HEK293T (cell line): ENCODE data around the gene MGAT1.
"Not testable (repeated sequence)": the region's sequence is repeated elsewhere in the genome, so short reads cannot be mapped to it uniquely, and the experiment has no call there.

Experiments
- CTCF ChIA-PET: fragments of 350-600 bp; formaldehyde crosslinking; extraction: SDS; loops from one replicate; lab custom pipeline; 2021; ENCODE audit warnings: antibody characterized with exemption, inconsistent platforms; lab: Yijun Ruan, JAX
- POLR2A ChIA-PET: fragments of 350-600 bp; formaldehyde crosslinking; extraction: SDS; loops from one replicate; lab custom pipeline; 2020; ENCODE audit warnings: antibody characterized with exemption, inconsistent platforms; lab: Yijun Ruan, JAX
- DNase-seq: peaks from one replicate; pipeline ENCODE4 v3.0.0; 2012; ENCODE audit warnings: mixed read lengths; ENCODE audit errors: extremely low spot score
- ARNT ChIP-seq: fragments of 450-650 bp; IDR thresholded peaks from 2 replicates; pipeline ENCODE4 v1.6.1; 2017; ENCODE audit warnings: mild to moderate bottlenecking
- BHLHE40 ChIP-seq: fragments of 450-650 bp; IDR thresholded peaks from 2 replicates; pipeline ENCODE4 v1.6.1; 2016; ENCODE audit warnings: mild to moderate bottlenecking, moderate library complexity, borderline replicate concordance
- CTBP1 ChIP-seq: fragments of 450-650 bp; IDR thresholded peaks from 2 replicates; pipeline ENCODE4 v1.6.1; 2016; ENCODE audit warnings: borderline replicate concordance
- ELF4 ChIP-seq: fragments of 450-650 bp; IDR thresholded peaks from 2 replicates; pipeline ENCODE4 v1.6.1; 2017; ENCODE audit warnings: antibody characterized with exemption
- FOXA1 ChIP-seq: fragments of 450-650 bp; IDR thresholded peaks from 2 replicates; pipeline ENCODE4 v1.6.1; 2016; ENCODE audit warnings: mild to moderate bottlenecking
- FOXK2 ChIP-seq: fragments of 450-650 bp; IDR thresholded peaks from 2 replicates; pipeline ENCODE4 v1.6.1; 2016; ENCODE audit warnings: mild to moderate bottlenecking
- FOXM1 ChIP-seq: fragments of 450-650 bp; IDR thresholded peaks from 2 replicates; pipeline ENCODE4 v1.6.1; 2017; ENCODE audit warnings: mild to moderate bottlenecking, borderline replicate concordance
- HDGF ChIP-seq: fragments of 450-650 bp; IDR thresholded peaks from 2 replicates; pipeline ENCODE4 v1.6.1; 2017; ENCODE audit warnings: antibody characterized with exemption, borderline replicate concordance
- L3MBTL2 ChIP-seq: fragments of 450-650 bp; conservative IDR thresholded peaks from 2 replicates; pipeline ENCODE4 v1.6.1; 2016; ENCODE audit warnings: mild to moderate bottlenecking
- LEF1 ChIP-seq: fragments of 450-650 bp; IDR thresholded peaks from 2 replicates; pipeline ENCODE4 v1.6.1; 2017; ENCODE audit warnings: mild to moderate bottlenecking, borderline replicate concordance
- NFRKB ChIP-seq: fragments of 450-650 bp; IDR thresholded peaks from 2 replicates; pipeline ENCODE4 v1.6.1; 2016; ENCODE audit warnings: mild to moderate bottlenecking, moderate library complexity
- PKNOX1 ChIP-seq: fragments of 450-650 bp; IDR thresholded peaks from 2 replicates; pipeline ENCODE4 v1.6.1; 2016
- SP1 ChIP-seq: fragments of 450-650 bp; IDR thresholded peaks from 2 replicates; pipeline ENCODE4 v1.6.1; 2017
- SUZ12 ChIP-seq: fragments of 450-650 bp; IDR thresholded peaks from 2 replicates; pipeline ENCODE4 v1.6.1; 2016; ENCODE audit warnings: mild to moderate bottlenecking
- TARDBP ChIP-seq: fragments of 450-650 bp; IDR thresholded peaks from 2 replicates; pipeline ENCODE4 v1.6.1; 2016
- ZNF384 ChIP-seq: fragments of 450-650 bp; IDR thresholded peaks from 2 replicates; pipeline ENCODE4 v1.6.1; 2016

Gene MGAT1

GRCh38 chr5:180790524-180790923 lies 12.1 kb downstream of the MGAT1 start:
- no peak for DNase-seq
- TF ChIP-seq HDGF (no peak), ARNT (no peak), LEF1 (no peak), ZNF384 (no peak)
- ChIA-PET POLR2A (no interaction called here), CTCF (interaction anchor here (0.6 kb wide), 1 partner anchor 10 kb away, joined by 3 read pairs; no protein-coding TSS in a partner anchor)

- DNase-seq, result no peak
- TF ChIP-seq L3MBTL2, result no peak
- TF ChIP-seq ZNF384, result no peak
- no peak for TF ChIP-seq SP1
- no peak for TF ChIP-seq TARDBP
- TF ChIP-seq NFRKB, result no peak
- TF ChIP-seq FOXK2, result no peak
- no peak for TF ChIP-seq PKNOX1
- no peak for TF ChIP-seq SUZ12
- no peak for TF ChIP-seq BHLHE40
- no peak for TF ChIP-seq FOXA1
- no peak for TF ChIP-seq HDGF
- TF ChIP-seq CTBP1, result no peak
- TF ChIP-seq ARNT, result no peak
- no peak for TF ChIP-seq LEF1
- TF ChIP-seq FOXM1, result no peak
- no peak for TF ChIP-seq ELF4
- POLR2A ChIA-PET, result interaction anchor here (0.8 kb wide), 1 partner anchor 21 kb away, joined by 3 read pairs; no protein-coding TSS in a partner anchor
- CTCF ChIA-PET, result interaction anchor here (0.6 kb wide), 1 partner anchor 10 kb away, joined by 3 read pairs; no protein-coding TSS in a partner anchor
Measured at GRCh38 chr5:180790020-180790419, 12.6 kb downstream of the MGAT1 start.

- DNase-seq, POLR2A ChIA-PET: not testable (repeated sequence)
- CTCF ChIA-PET, result interaction anchor here (0.6 kb wide), 1 partner anchor 71 kb away, joined by 3 read pairs; no protein-coding TSS in a partner anchor
Measured at GRCh38 chr5:180788651-180789410, 13.8 kb downstream of the MGAT1 start.

- ChIA-PET POLR2A (interaction anchor here (1.9 kb wide), 1 partner anchor 74 kb away, joined by 6 read pairs; the partner anchor contains the start of gene ZFP62), CTCF (no interaction called here)
- DNase-seq, result no peak
- TF ChIP-seq TARDBP, result no peak
- no peak for TF ChIP-seq PKNOX1
- no peak for TF ChIP-seq FOXM1
- TF ChIP-seq NFRKB, result no peak
- no peak for TF ChIP-seq SUZ12
Measured at GRCh38 chr5:180787711-180788431, 14.7 kb downstream of the MGAT1 start.

- no peak for DNase-seq
- ChIA-PET CTCF (interaction anchor here (0.8 kb wide), 1 partner anchor 381 kb away, joined by 3 read pairs; no protein-coding TSS in a partner anchor), POLR2A (interaction anchor here (1.9 kb wide), 1 partner anchor 75 kb away, joined by 6 read pairs; the partner anchor contains the start of gene ZFP62)
- TF ChIP-seq LEF1, result no peak
- no peak for TF ChIP-seq TARDBP
- TF ChIP-seq NFRKB, result no peak
- TF ChIP-seq SUZ12, result no peak
- TF ChIP-seq HDGF, result no peak
- no peak for TF ChIP-seq ZNF384
- no peak for TF ChIP-seq CTBP1
- TF ChIP-seq FOXM1, result no peak
- TF ChIP-seq SP1, result no peak
- TF ChIP-seq FOXA1, result no peak
- no peak for TF ChIP-seq ELF4
- no peak for TF ChIP-seq PKNOX1
- TF ChIP-seq BHLHE40, result no peak
- TF ChIP-seq L3MBTL2, result no peak
Measured at GRCh38 chr5:180786531-180787398, 15.8 kb downstream of the MGAT1 start.
